CD4-positive, alpha-beta T cell treated with Interleukin-17A for 4 hours (primary cell): ENCODE data around the gene CCNJL.

ENCODE experiments used
- DNase-seq: peaks from one replicate; pipeline ENCODE4 v3.0.0-alpha.2; 2020; ENCODE audit warnings: mixed read lengths

Gene CCNJL

GRCh38 chr5:160287378-160288051 is 24.8 kb downstream of the CCNJL start:
- no peak for DNase-seq

- DNase-seq = no peak
These were observed 25.4 kb downstream of the CCNJL start for GRCh38 chr5:160286947-160287346.

DNA sequence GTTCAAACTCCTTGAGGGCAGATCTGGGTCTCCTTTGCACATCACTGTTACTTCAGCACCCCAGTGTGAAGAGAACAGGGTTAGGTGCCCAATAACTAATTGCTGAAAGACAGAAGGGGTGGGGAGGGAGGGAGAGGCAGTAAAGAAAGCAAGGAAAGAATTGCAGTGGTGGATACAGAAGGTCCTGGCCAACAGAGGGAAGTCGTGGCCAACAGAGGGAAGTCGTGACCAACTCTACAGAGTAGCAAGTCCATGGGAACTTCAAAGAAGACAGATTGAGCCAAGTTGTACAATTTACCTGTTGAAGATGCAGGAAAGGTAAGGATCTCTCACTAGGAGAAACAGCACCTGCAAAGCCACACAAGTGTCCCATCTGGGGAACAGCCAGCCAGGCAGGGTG is 27.0 kb downstream of the CCNJL start:
- no peak for DNase-seq

- DNase-seq = no peak
These were observed 28.0 kb downstream of the CCNJL start for GRCh38 chr5:160284291-160284873.

DNA sequence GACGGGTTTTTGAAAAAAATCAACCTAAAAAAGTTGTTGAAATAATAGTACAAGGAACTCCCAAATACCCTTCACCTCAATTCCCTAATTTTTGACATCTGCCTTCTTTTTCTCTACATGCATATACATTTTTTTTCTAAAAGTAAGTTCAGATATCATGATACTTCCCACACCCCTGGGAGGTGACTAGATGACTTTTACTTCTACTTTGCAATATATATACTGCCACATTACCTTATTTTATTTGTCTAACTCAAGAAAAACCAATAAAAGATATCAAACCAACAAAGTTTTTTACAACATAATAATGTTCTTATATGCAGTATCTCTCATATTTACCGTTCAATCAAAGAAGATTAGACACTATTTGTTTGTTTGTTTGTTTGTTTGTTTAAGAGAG is 31.1 kb downstream of the CCNJL start:
- no peak for DNase-seq

GRCh38 chr5:160280384-160281095 is 31.8 kb downstream of the CCNJL start:
- no peak for DNase-seq

- DNase-seq = no peak
These were observed 34.0 kb downstream of the CCNJL start for GRCh38 chr5:160278343-160278742.

DNA sequence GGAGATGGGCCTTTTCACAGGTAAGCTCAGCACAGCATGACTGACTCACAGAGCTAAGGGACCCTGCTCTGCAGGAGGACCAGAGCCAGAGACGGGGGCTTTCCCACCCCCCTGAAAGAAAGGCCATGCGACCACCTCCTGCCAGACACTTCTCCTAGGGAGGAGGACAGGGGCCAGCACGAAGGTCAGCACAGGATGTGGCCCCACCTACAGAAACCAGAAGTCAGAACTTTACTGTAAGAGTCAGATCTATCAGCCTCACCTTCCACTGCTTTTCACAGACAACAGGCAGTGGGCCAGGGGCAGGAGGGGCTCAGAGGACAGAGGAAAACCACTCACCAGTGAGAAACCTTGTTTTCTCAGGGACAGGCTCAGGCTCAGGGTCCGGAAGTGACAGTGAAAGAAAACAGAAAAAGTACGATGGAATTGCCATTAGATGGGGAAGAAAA is 37.9 kb downstream of the CCNJL start:
- no peak for DNase-seq

GRCh38 chr5:160272889-160273288 is 39.5 kb downstream of the CCNJL start:
- DNase-seq = no peak

GRCh38 chr5:160272264-160272663 is 40.1 kb downstream of the CCNJL start:
- no peak for DNase-seq

- DNase-seq = no peak
These were observed 40.5 kb downstream of the CCNJL start for GRCh38 chr5:160271836-160272235.

DNA sequence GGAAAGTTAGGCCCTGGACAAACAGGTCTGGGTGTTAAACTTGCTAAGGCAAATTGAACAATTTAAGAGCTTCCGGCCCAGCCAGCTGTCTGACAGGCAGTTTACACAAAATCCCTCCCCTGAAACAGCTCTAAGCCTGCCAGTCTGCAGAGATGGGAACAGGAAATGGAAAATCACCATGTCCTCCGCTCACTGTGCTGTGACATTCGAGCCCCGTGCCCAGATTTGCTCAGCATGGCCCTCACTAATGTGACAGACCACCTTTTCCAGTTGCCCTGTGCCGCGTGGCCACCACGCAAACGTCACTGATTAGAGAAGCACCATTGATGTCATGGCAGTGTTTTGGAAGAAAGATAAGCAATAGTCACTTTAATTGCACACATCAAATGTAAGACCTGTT is 41.0 kb downstream of the CCNJL start:
- no peak for DNase-seq

DNA sequence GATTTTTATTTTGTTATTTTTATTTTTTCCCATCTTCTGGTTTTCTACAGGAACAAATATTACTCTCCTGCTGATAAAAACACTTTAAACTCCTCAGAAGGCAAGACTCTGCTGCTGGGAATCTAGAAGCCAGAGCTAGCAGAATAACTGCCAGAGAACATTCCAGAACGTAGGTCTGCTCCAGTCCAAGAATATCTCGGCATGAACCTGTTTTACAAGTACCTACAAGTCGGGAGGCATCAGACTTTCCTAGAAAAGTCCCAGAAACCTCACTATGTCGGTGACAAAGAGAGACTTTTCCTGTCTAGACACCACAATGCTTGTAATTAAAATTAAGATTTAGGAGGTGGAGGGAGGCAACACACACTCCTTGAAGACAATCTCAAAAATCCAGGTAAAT is 41.7 kb downstream of the CCNJL start:
- no peak for DNase-seq

DNA sequence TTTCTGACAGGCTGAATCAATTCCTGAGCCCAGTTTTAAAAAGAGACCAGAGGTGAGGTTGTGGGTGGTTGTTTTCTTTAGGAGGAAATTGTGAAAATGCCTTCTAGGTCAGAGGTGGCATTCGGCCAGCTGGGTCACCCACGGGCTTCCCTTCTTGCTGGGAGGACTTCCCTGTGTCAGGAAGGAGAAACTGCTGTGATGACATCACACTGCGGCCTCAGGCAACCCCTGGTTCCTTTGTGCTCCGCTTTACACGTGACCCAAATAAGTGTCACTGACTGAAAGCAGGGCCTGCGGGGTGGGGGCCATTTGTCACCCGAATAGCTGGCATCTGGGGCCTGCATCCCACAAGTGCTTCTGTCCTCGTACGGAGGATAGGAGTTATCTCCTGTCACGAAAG is 43.3 kb downstream of the CCNJL start:
- no peak for DNase-seq

- no peak for DNase-seq
These were observed 44.2 kb downstream of the CCNJL start for GRCh38 chr5:160268121-160268520.

DNA sequence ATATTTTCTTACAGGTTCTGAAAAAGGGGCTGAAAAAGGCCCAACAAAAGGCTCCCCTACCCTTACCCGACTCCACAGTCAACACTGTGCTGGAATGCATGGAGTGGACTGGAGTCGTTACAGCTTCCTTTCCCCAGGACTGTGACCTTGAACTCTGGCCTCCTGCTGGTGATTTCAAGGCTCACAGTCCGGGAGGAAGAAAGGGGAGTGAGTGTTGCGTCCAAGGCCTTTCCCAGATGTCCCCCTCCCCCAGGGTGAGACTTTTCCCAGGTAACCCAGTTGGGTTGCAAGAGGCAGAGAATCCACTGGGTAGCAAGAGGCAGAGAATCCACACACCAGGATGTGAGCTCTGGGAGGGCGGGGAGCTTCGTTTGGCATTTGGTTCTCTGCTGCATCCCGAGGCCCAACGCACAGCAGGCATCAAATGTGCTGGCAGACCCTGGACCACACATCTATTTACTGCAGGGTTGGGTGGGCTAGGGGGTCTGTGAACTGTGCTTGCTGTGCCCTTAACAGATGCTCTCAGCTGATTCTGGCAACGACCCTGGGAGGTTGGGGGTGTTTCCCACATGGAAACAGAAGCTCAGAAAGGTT is 45.5 kb downstream of the CCNJL start:
- no peak for DNase-seq

DNA sequence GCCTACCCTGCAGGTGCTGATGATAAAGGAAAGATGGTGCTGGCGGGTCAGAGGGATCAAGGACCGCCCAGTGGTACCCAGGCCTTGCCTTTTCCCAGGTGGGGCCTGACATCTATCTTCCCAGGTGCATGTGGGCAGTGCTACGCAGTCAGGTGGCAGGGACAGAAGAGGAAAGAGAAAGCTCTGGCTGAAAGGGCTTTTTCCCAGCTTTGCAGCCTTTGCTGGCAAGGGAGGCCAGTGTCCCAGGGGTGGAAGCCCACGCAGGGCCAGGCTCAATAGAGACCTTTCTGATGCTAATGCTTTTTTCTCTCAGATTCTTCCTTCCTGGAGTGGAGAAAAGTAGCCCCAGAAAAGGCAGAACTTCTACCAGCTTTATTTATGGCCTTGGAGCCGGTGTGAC is 46.3 kb downstream of the CCNJL start:
- no peak for DNase-seq

DNA sequence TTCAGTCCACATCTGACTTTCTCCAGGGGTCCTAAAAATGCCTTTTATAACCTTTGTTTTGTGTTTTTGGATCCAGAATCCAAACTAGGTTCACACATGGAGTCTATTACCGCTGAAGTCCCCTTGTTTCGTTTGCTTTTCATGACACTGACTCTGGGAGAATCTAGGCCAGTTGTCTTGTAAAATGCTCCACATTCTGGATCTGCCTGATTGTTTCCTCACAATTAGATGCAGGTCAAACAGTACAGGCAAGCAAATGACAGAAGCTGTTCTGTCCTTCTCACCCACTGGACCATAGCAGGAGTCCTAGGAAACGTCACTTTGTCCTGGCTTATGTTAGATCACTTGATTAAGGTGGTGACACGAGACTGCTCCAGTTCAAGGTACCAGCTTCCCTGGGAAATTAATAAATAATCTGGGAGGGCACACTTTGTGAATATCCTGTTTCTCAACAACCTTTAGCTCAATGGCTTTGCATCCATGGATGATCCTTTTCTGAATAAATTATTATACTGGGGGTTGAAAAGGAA is 49.0 kb downstream of the CCNJL start:
- no peak for DNase-seq

DNA sequence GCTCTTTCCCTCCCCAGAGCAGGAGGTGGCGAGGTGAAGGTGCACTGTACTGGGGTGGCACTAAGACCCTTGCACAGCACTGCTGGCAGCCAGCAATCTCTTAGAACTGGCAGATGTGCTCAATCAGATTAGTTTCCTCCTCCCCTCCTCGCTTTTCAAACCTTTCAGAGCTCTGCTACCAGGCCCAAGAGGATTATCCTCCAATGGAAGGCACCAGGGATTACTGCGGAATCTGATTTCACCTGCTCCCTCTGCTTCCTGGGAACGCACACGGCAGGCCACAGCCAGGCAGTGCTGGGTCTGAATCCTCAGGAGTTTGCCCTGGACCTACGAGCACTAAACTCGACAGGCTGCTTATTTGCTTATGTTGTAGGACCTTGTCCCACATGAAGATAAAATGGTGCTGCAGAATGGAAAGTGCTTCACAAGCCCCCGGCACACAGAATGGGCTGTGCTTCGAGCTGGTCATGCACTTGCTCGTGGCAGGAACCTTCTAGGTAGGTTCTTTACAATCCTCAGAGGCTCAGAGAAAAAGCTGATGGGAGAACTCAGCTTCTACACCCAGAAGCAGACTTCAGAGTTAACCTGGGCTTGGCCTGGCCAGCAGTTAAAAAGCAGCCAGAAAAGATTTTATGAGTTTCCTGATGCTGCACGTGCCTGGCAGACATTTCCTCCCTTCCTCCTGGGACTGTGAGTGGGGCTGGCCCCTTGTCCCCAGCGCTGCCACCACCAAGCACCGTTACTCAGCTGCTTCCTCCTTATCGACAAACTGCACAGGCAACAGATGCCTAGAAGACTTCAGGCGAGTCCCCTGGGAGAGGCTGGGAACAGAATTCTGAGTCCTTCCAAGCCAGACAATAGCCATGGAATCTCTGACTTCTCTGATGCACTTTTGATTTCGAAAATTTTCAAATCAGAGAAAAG is 50.0 kb downstream of the CCNJL start:
- DNase-seq = no peak

DNA sequence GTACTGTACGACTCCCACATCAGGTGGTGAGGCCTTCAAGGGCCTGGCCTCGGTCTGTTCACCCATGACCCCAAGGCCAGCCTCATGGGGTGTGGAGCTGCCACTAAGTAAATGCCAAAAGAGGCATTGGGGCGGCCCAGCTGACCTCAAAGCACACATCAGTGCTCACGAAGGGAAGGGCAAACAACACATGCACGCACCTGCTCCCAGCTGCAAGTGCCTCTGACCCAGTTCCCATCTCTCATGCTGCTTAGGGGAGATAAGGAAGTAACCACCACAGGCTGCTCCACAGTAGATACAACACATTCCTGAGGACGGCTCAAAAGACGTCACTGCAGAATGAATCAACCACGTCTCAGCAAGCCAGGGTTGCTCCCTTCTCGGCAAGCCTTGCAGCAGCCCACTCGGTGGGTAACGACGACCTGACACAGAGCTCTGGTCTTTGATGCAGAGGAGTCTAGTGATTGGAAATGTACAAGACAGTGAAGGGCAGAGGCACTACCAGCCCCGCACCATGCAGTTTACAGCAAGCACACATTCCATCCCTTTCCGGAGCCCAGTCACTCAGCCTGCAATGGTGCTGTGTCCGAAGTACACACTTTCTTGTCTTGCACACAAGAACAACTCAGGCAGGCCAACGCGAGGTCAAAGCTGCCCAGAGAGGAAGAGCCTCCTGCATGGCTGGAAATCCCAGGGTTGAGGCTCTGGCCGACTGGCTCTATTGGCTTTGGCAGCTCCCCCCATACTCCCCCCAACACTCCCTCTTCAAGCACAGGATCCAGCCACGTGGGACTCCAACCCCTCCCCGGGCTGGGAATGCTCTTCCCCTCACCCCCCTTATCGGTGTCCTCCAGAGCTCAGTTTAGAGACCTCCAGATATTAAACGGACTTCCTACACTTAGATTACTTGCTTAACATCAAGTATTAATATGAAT is 51.2 kb downstream of the CCNJL start:
- DNase-seq = no peak
